ENCODE data around the gene CDKN1C. TPM values are rescaled to one million over a fixed set of nuclear protein-coding genes. Genes with fewer than 3 reads are reported as not detected.

CDKN1C gene
- total and polyA plus RNA-seq, 2 donors: 13.1 to 23.8 TPM

DNA sequence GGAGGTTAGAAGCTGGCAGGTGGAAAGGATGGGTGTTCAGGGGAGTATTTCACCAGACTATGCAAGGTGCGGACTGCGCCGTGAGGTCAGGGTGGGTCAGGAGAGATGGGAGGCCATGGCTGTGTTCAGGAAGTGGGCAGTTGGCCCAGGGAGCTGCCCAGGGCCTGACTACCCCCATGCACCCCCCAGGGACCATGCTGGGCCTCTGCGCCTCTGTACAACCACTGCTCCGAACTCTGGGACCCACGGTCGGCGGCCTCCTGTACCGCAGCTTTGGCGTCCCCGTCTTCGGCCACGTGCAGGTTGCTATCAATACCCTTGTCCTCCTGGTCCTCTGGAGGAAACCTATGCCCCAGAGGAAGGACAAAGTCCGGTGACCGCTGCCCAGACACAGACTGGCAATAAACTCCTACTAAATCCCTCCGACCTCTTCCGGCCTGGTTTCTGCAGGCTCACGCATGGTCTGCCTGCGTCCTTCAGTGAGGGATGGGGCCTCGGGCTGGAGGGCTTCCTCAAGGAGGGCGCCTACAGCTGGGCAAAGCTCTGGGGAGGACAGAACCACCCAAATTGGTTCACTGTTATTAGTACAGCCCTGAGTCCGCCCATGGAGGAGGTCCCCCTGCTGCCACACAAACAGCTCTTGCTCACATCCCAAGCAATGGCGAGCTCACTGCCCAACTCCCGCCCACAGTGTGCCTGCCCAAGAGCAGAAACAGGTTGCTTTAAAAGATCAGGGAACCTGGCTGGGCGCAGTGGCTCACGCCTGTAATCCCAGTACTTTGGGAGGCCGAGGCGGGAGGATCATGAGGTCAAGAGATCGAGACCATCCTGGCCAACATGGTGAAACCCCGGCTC lies 39.5 kb upstream of the CDKN1C start:
- H3K4me3 ChIP-seq (ENCODE audit: low read length in 2 of 2): no peak overlapping the region
- peaks cover 37 to 48% of the 10 kb centered on the region in 2 donors for H3K27me3 ChIP-seq (ENCODE audit: control insufficient read depth in 2 of 2, insufficient read depth in 1 of 2, low read length in 1 of 2)
- H3K27ac ChIP-seq (ENCODE audit: low read depth in 1 of 2, low read length in 1 of 2): no peak overlapping the region
- no peak for DNase-seq (ENCODE audit: low read depth in 6 of 9, low spot score in 9 of 9)
- peaks cover 2 to 4% of the 10 kb centered on the region in 2 donors for H3K4me1 ChIP-seq (ENCODE audit: control insufficient read depth in 2 of 2, insufficient read depth in 2 of 2, low read length in 2 of 2)
- H3K36me3 ChIP-seq (ENCODE audit: control insufficient read depth in 2 of 2, insufficient read depth in 2 of 2, low read length in 1 of 2): no peaks in the 10 kb centered on the region
- H3K9me3 ChIP-seq (ENCODE audit: control insufficient read depth in 2 of 2, insufficient read depth in 1 of 2, low read length in 1 of 2): peaks cover 2 to 12% of the 10 kb centered on the region in 2 donors
- 95% methylated on average over 30 of the region's 30 CpGs for WGBS

DNA sequence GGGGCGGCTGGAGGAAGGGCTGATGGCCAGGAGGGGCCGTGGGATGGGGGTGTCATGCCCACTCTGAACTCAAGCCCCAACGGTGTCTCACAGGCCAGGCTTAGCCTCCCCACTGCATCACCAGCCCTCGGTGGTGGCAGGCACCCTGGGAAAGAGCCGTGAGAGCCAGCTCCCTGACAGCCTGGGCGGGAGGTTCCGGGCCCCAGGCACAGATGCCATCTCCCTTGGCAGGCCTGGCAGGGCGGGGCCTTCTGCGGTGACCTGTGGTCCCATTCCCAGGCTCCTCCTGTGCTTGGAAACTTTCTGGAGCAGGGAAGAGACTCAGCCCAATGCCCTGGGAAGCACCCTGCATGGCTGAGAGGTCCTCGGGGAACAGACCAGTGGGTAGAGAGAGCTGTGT lies 38.8 kb upstream of the CDKN1C start:
- Histone ChIP-seq H3K4me1 (ENCODE audit: control insufficient read depth in 2 of 2, insufficient read depth in 2 of 2, low read length in 2 of 2) (peaks cover 0 to 2% of the 10 kb centered on the region in 2 donors), H3K27ac (ENCODE audit: low read depth in 1 of 2, low read length in 1 of 2) (no peak overlapping the region), H3K4me3 (ENCODE audit: low read length in 2 of 2) (no peak overlapping the region), H3K27me3 (ENCODE audit: control insufficient read depth in 2 of 2, insufficient read depth in 1 of 2, low read length in 1 of 2) (peaks cover 31 to 42% of the 10 kb centered on the region in 2 donors), H3K9me3 (ENCODE audit: control insufficient read depth in 2 of 2, insufficient read depth in 1 of 2, low read length in 1 of 2) (peaks cover 2 to 12% of the 10 kb centered on the region in 2 donors), H3K36me3 (ENCODE audit: control insufficient read depth in 2 of 2, insufficient read depth in 2 of 2, low read length in 1 of 2) (no peaks in the 10 kb centered on the region)
- 95% methylated on average over 10 of the region's 10 CpGs for WGBS
- no peak for DNase-seq (ENCODE audit: low read depth in 6 of 9, low spot score in 9 of 9)

DNA sequence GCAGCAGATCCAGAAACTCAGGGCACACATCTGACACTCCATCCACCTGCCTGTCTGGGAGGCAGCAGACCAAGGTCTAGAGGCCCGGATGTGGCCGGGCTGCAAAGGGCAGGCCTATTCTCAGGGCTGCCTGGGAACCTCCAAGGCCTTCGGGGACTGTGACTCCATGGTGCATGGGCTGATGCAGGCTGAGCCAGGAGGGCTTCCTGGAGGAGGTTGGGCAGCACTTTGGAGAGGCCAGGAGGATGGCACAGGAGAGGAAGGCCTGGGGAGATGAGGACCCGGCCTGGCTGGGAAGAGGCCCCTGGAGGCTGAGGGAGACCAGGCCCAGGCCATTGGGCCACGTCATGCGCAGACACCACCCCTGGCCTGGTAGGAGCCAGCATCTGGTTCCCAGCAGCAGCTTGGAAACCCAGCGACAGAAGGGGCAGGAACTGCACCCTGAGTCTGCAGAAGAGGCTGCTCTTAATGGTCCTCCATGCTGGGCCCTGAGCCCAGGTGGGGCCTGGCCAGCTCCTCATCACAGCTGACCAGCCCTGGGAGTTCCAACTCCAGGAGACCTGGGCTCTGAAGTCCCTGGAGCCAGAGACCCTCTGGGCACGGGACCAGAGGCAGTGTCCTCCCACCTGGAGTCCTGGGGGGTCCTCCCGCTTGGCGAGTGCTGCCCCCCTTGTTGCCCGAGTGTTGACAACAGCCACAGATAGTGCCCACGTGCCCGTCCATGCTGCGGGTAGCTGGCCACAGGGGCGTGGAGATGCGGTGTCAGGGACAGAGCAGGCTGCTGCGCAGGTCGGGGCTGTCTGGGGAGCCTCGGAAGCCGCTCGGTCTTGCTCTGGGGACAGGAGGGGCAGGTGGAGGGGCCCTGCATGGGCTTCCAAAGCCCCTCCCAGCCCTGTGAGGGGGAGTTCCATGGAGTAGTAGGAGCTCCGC lies 38.1 kb upstream of the CDKN1C start:
- DNase-seq (ENCODE audit: low read depth in 6 of 9, low spot score in 9 of 9): no peak
- H3K36me3 ChIP-seq (ENCODE audit: control insufficient read depth in 2 of 2, insufficient read depth in 2 of 2, low read length in 1 of 2): no peaks in the 10 kb centered on the region
- 96% methylated on average over 22 of the region's 22 CpGs for WGBS
- H3K4me3 ChIP-seq (ENCODE audit: low read length in 2 of 2): no peak overlapping the region
- H3K27ac ChIP-seq (ENCODE audit: low read depth in 1 of 2, low read length in 1 of 2): no peak overlapping the region
- H3K4me1 ChIP-seq (ENCODE audit: control insufficient read depth in 2 of 2, insufficient read depth in 2 of 2, low read length in 2 of 2): no peaks in the 10 kb centered on the region
- peaks cover 2 to 12% of the 10 kb centered on the region in 2 donors for H3K9me3 ChIP-seq (ENCODE audit: control insufficient read depth in 2 of 2, insufficient read depth in 1 of 2, low read length in 1 of 2)
- H3K27me3 ChIP-seq (ENCODE audit: control insufficient read depth in 2 of 2, insufficient read depth in 1 of 2, low read length in 1 of 2): peaks cover 24 to 35% of the 10 kb centered on the region in 2 donors

DNA sequence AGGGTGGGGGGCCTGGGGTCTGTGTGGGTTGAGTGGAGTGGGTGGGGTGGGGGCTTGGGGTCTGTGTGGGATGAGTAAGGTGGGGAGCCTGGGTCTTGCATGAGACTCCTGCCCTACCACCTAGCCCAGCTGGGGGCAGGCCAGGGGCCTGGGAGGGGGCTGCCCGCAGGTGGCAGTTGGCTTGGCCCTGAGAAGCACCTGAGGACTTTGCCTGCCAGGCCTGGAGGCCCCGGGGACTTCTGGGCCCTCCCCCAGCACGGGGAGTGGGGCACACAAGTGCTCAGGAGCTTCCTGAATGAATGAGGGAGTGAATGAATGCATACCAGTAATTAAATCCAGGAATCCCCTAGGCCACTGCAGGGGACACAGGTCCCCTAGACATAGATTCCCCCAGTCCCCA lies 37.1 kb upstream of the CDKN1C start:
- Histone ChIP-seq H3K36me3 (ENCODE audit: control insufficient read depth in 2 of 2, insufficient read depth in 2 of 2, low read length in 1 of 2) (no peaks in the 10 kb centered on the region), H3K4me1 (ENCODE audit: control insufficient read depth in 2 of 2, insufficient read depth in 2 of 2, low read length in 2 of 2) (no peaks in the 10 kb centered on the region), H3K27ac (ENCODE audit: low read depth in 1 of 2, low read length in 1 of 2) (no peak overlapping the region), H3K4me3 (ENCODE audit: low read length in 2 of 2) (no peak overlapping the region), H3K9me3 (ENCODE audit: control insufficient read depth in 2 of 2, insufficient read depth in 1 of 2, low read length in 1 of 2) (peaks cover 2 to 12% of the 10 kb centered on the region in 2 donors), H3K27me3 (ENCODE audit: control insufficient read depth in 2 of 2, insufficient read depth in 1 of 2, low read length in 1 of 2) (peaks cover 13 to 24% of the 10 kb centered on the region in 2 donors)
- WGBS: 86% methylated on average over 3 of the region's 3 CpGs
- DNase-seq (ENCODE audit: low read depth in 6 of 9, low spot score in 9 of 9): no peak

DNA sequence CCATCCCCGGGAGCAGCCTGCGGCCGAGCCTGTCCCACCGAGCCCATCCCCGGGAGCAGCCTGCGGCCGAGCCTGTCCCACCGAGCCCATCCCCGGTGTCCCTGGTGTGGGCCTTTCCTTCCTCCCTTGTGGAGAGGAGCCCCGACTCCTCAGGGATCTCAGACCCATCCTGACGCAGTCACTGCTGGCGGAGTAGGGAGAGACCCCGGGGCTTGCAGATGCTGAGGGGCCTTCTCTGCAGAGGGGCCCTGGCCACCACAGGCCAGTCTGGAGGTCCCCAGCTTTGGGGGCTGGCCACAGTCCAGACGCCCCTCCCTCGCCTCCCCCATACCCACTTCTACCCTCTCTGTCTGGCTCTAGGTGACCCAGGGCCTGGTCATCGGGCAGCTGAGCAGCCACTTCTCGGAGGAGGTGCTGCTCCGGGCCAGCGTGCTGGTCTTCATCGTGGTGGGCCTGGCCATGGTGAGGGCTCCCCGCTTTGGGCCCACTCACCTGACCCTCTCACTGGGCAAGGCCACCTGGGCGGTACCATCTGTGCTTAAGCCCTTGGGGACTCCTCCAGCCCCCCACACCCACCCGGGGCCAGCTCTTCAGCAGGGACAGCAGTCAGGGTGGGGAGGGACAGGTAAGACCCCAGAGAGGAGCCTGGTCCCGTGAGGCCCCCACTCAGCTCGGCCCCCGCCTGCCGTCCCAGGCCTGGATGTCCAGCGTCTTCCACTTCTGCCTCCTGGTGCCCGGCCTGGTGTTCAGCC lies 36.3 kb upstream of the CDKN1C start:
- peaks cover 6 to 17% of the 10 kb centered on the region in 2 donors for H3K27me3 ChIP-seq (ENCODE audit: control insufficient read depth in 2 of 2, insufficient read depth in 1 of 2, low read length in 1 of 2)
- no peak for DNase-seq (ENCODE audit: low read depth in 6 of 9, low spot score in 9 of 9)
- H3K9me3 ChIP-seq (ENCODE audit: control insufficient read depth in 2 of 2, insufficient read depth in 1 of 2, low read length in 1 of 2): peaks cover 2 to 5% of the 10 kb centered on the region in 2 donors
- H3K4me1 ChIP-seq (ENCODE audit: control insufficient read depth in 2 of 2, insufficient read depth in 2 of 2, low read length in 2 of 2): no peaks in the 10 kb centered on the region
- H3K27ac ChIP-seq (ENCODE audit: low read depth in 1 of 2, low read length in 1 of 2): no peak overlapping the region
- H3K36me3 ChIP-seq (ENCODE audit: control insufficient read depth in 2 of 2, insufficient read depth in 2 of 2, low read length in 1 of 2): no peaks in the 10 kb centered on the region
- 93% methylated on average over 28 of the region's 29 CpGs for WGBS
- no peak overlapping the region for H3K4me3 ChIP-seq (ENCODE audit: low read length in 2 of 2)

DNA sequence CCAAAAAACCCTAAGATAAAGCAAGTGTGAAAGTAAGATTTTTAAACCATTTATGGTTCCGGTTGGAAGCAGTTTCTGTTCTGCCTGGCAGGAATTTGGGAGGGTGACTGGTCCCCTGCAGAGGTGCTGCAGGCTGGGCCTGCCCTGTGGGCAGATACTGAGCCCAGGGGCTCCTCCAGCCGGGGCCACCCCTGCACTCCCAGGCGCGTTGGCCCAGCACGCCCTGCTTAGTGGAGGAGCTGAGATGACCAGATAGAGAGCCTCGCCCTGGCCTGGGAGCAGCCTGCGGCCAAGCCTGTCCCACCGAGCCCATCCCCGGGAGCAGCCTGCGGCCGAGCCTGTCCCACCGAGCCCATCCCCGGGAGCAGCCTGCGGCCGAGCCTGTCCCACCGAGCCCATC lies 35.7 kb upstream of the CDKN1C start:
- H3K9me3 ChIP-seq (ENCODE audit: control insufficient read depth in 2 of 2, insufficient read depth in 1 of 2, low read length in 1 of 2): no peaks in the 10 kb centered on the region
- H3K27me3 ChIP-seq (ENCODE audit: control insufficient read depth in 2 of 2, insufficient read depth in 1 of 2, low read length in 1 of 2): peaks cover under 1 to 10% of the 10 kb centered on the region in 2 donors
- H3K27ac ChIP-seq (ENCODE audit: low read depth in 1 of 2, low read length in 1 of 2): no peak overlapping the region
- no peaks in the 10 kb centered on the region for H3K36me3 ChIP-seq (ENCODE audit: control insufficient read depth in 2 of 2, insufficient read depth in 2 of 2, low read length in 1 of 2)
- no peak for DNase-seq (ENCODE audit: low read depth in 6 of 9, low spot score in 9 of 9)
- no peaks in the 10 kb centered on the region for H3K4me1 ChIP-seq (ENCODE audit: control insufficient read depth in 2 of 2, insufficient read depth in 2 of 2, low read length in 2 of 2)
- H3K4me3 ChIP-seq (ENCODE audit: low read length in 2 of 2): no peak overlapping the region
- 97% methylated on average over 13 of the region's 16 CpGs for WGBS

DNA sequence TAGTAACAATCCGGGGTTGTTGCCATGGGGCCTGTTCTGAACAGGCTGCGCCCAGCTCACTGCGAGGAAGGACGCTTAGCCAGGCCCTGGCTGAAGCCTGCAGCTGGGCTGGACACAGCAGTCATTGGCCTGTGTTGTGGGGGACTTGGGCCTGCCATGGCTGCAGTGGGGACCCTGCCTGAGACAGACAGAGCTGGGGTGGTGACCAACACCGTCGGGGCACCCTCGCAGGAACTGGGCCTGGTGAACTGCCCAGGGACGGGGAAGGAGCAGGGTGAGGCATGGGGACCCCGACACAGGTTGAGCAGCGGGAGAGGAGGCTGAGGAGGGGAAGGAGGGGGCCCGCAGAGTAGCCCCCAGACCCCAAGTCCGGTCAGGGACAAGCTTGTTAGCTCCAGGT lies 34.8 kb upstream of the CDKN1C start:
- Histone ChIP-seq H3K36me3 (ENCODE audit: control insufficient read depth in 2 of 2, insufficient read depth in 2 of 2, low read length in 1 of 2) (no peaks in the 10 kb centered on the region), H3K27me3 (ENCODE audit: control insufficient read depth in 2 of 2, insufficient read depth in 1 of 2, low read length in 1 of 2) (peaks cover 0 to 9% of the 10 kb centered on the region in 2 donors), H3K4me3 (ENCODE audit: low read length in 2 of 2) (no peak overlapping the region), H3K27ac (ENCODE audit: low read depth in 1 of 2, low read length in 1 of 2) (no peak overlapping the region), H3K4me1 (ENCODE audit: control insufficient read depth in 2 of 2, insufficient read depth in 2 of 2, low read length in 2 of 2) (no peaks in the 10 kb centered on the region), H3K9me3 (ENCODE audit: control insufficient read depth in 2 of 2, insufficient read depth in 1 of 2, low read length in 1 of 2) (no peaks in the 10 kb centered on the region)
- no peak for DNase-seq (ENCODE audit: low read depth in 6 of 9, low spot score in 9 of 9)
- 96% methylated on average over 12 of the region's 12 CpGs for WGBS

DNA sequence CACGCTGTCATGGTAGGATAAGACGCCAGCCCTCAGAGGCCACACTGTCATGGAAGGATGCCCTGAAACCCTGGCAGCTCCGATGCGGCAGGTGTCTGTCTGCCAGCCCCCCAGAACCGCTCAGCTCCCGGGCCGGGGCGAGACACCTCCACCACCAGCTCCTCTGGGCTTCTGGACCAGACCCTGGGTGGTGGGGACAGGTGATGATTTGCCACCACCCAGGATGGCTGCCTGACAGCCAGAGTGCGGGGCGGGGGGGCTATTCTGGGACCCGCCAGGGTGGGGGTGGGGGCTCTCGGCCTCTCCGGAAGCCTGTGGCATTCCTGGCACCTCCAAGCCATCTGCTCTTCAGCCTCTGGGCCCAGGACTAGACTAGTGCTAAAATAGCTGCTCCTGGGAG lies 34.3 kb upstream of the CDKN1C start:
- Histone ChIP-seq H3K27me3 (ENCODE audit: control insufficient read depth in 2 of 2, insufficient read depth in 1 of 2, low read length in 1 of 2) (peaks cover 0 to 6% of the 10 kb centered on the region in 2 donors), H3K9me3 (ENCODE audit: control insufficient read depth in 2 of 2, insufficient read depth in 1 of 2, low read length in 1 of 2) (no peaks in the 10 kb centered on the region), H3K27ac (ENCODE audit: low read depth in 1 of 2, low read length in 1 of 2) (no peak overlapping the region), H3K36me3 (ENCODE audit: control insufficient read depth in 2 of 2, insufficient read depth in 2 of 2, low read length in 1 of 2) (no peaks in the 10 kb centered on the region), H3K4me3 (ENCODE audit: low read length in 2 of 2) (no peak overlapping the region), H3K4me1 (ENCODE audit: control insufficient read depth in 2 of 2, insufficient read depth in 2 of 2, low read length in 2 of 2) (no peaks in the 10 kb centered on the region)
- no peak for DNase-seq (ENCODE audit: low read depth in 6 of 9, low spot score in 9 of 9)
- 95% methylated on average over 13 of the region's 13 CpGs for WGBS

All from thymus (tissue), 11 donors.